ENCODE results near the gene ADAM10.

ADAM10 gene

DNA sequence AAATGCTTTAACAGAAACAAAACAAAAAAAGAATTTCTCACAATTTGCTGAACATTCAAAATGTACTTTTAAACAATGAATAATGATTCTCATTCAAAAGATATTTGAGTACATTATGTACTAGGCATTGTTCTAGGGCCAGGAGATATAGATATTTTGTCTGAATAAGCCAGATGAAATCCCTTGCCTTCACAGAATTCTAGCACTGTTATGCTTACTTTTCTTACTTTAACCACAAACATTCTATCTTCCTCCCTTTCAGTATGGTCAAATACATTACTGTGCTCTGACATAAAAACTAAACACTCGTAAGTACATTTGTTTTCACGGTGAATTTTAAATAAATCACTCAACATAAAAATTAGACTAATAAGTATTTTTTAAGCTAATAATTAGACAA lies 116.7 kb downstream of the ADAM10 start:
- DNase-seq (ENCODE audit: low spot score): no peak
- in situ Hi-C loops (cut with MboI; ENCODE audit: low sequenced_read_pairs, unreplicated experiment): no loop called here
- no peak for TF ChIP-seq CTCF (IDR thresholded peaks at IDR 0.05; ENCODE audit: borderline replicate concordance, control extremely low read depth, extremely low read depth, insufficient read depth, missing control alignments)

DNA sequence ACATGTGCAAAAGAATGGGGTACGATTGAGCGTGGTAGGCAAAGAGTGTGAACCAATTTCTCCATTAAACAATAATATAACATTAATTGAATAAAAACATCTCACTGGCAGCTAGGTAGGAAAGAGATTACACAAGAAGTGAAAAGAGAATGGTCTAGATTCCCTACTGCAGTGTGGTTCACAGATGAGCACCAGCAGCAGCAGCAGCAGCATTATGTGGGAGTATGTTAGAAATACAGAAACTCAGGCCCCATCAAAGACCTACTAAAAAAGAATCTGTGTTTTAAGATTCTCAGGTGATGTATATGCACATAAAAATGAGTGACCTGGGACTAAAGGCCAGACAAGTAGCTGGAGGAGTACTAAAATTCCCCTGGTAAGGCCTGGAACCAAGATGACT lies 118.2 kb downstream of the ADAM10 start:
- no peak for TF ChIP-seq CTCF (IDR thresholded peaks at IDR 0.05; ENCODE audit: borderline replicate concordance, control extremely low read depth, extremely low read depth, insufficient read depth, missing control alignments)
- in situ Hi-C loops (cut with MboI; ENCODE audit: low sequenced_read_pairs, unreplicated experiment): no loop called here
- DNase-seq (ENCODE audit: low spot score): peak; percentile 24

DNA sequence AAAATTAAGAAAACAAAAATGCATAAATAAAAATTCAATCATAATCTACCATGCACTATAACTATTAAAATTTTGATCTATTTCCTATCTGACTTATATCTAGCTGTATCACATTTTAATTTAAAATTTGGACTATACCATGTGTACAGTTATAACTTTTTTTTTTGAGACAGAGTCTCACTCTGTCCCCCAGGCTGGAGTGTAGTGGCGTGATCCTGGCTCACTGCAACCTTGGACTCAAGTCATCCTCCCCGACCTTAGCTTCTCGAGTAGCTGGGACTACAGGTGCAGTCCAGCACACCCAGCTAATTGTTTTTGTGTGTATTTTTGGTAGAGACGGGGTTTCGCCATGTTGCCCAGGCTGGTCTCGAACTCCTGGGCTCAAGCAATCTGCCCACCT lies 119.9 kb downstream of the ADAM10 start:
- in situ Hi-C loops (cut with MboI; ENCODE audit: low sequenced_read_pairs, unreplicated experiment): no loop called here
- no peak for DNase-seq (ENCODE audit: low spot score)
- no peak for TF ChIP-seq CTCF (IDR thresholded peaks at IDR 0.05; ENCODE audit: borderline replicate concordance, control extremely low read depth, extremely low read depth, insufficient read depth, missing control alignments)

DNA sequence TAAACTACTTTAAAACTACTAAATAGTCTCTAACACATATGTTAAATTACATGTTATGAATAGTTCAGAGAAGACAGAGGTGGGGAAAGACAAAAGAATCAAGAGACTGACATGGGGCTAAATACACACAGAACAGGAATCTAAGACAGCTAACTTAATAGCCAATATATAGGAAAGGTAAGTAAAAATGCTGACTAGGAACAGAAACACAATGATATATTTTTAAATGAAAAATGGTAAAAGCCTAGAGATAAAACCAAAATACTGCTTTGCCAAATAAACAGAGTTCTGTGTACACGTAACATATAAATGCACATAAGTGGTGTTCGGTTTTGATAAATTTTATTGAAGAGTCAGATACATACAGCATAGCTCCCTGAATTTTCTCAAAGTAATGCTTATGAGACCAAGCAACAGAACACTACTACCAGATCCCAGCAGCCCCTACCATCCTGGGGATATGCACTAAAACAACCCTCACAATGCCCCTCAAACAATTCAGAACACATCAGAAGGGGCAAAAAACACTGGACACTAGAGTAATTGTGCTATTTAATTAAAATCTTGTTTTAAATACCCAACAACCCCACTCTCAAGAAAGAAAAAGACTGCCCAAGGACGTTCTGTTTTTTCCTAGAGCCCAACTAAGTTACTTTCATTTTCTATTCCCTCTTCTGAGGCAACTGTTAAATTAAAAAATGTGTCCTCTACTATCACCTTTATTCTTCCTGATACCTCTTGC lies 121.1 kb downstream of the ADAM10 start:
- no peak for TF ChIP-seq CTCF (IDR thresholded peaks at IDR 0.05; ENCODE audit: borderline replicate concordance, control extremely low read depth, extremely low read depth, insufficient read depth, missing control alignments)
- in situ Hi-C loops (cut with MboI; ENCODE audit: low sequenced_read_pairs, unreplicated experiment): no loop called here
- DNase-seq (ENCODE audit: low spot score): peak; percentile 25

GRCh38 chr15:58627701-58628100 lies 121.8 kb downstream of the ADAM10 start:
- in situ Hi-C loops (cut with MboI; ENCODE audit: low sequenced_read_pairs, unreplicated experiment): no loop called here
- TF ChIP-seq CTCF (IDR thresholded peaks at IDR 0.05; ENCODE audit: borderline replicate concordance, control extremely low read depth, extremely low read depth, insufficient read depth, missing control alignments): no peak
- no peak for DNase-seq (ENCODE audit: low spot score)

DNA sequence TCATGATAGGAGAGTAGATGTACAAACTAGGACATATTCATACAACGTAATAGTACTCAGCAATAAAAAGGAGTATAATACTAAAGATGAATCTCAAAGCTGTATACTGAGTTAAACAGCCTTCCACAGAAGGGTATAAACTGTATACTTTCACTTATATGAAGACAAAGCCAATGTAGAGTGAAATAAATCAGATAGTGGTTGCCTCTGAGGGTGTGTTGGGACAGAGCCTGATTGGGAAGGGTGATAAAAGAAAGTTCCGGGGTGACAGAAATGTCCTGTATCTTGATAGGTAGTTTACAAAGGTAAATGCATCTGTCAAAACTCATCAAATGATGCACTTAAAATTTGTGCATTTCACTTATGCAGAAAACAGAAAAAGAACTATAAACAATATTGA lies 122.5 kb downstream of the ADAM10 start:
- no peak for TF ChIP-seq CTCF (IDR thresholded peaks at IDR 0.05; ENCODE audit: borderline replicate concordance, control extremely low read depth, extremely low read depth, insufficient read depth, missing control alignments)
- DNase-seq (ENCODE audit: low spot score): no peak
- in situ Hi-C loops (cut with MboI; ENCODE audit: low sequenced_read_pairs, unreplicated experiment): no loop called here

Measured in GM13976 (cell line).